HFFc6 (cell line): ENCODE measurements around the gene NTHL1. TPM values are rescaled to one million over a fixed set of nuclear protein-coding genes. Genes with fewer than 3 reads are reported as not detected.

ENCODE experiments used
- DNase-seq: peaks from one replicate; pipeline ENCODE4 v3.0.0-alpha.2; 2018
- H3K27ac Mint-ChIP-seq: 2 replicates; pipeline ENCODE4 v1.8.0; 2020; ENCODE audit warnings: mild to moderate bottlenecking, mixed read lengths
- H3K27me3 Mint-ChIP-seq: 2 replicates; pipeline ENCODE4 v1.8.0; 2021; ENCODE audit warnings: mild to moderate bottlenecking, moderate library complexity, mixed read lengths; ENCODE audit not compliant: insufficient read depth
- H3K36me3 Mint-ChIP-seq: 2 replicates; pipeline ENCODE4 v1.8.0; 2021; ENCODE audit warnings: low read depth, mixed read lengths
- H3K4me1 Mint-ChIP-seq: 2 replicates; pipeline ENCODE4 v1.8.0; 2020; ENCODE audit warnings: low read depth, mixed read lengths
- H3K4me3 Mint-ChIP-seq: 2 replicates; pipeline ENCODE4 v1.8.0; 2020; ENCODE audit warnings: mild to moderate bottlenecking, moderate library complexity, mixed read lengths
- H3K9me3 Mint-ChIP-seq: 2 replicates; pipeline ENCODE4 v1.8.0; 2020; ENCODE audit warnings: mild to moderate bottlenecking, mixed read lengths
- CTCF ChIP-seq: fragments of 200-600 bp; sonication (generic); IDR thresholded peaks from 2 replicates; pipeline ENCODE4 v1.5.0; 2021; ENCODE audit warnings: antibody characterized with exemption, mild to moderate bottlenecking
- total RNA-seq, 6 experiments: library from RNA; stranded (reverse); fragmentation: NEBNext Ultra II Directional; extraction: Animal tissue kit (Norgen Biotek cat#: 25700); gene quantifications; 2 replicates in 1 of 6; 3 replicates in 5 of 6; pipeline ENCODE4 v1.2.3, GENCODE V29; 2021

The NTHL1 gene
- total RNA-seq, 6 experiments from 2014 or later, result 23.7 to 31.5 (median 26.4) TPM

GRCh38 chr16:2032285-2033056, 15.2 kb downstream of the NTHL1 start:
- Mint-ChIP-seq H3K27me3 (peaks cover 1% of the 10 kb centered on the region), H3K4me3 (peak overlapping the region; percentile 88), H3K4me1 (peaks cover 28% of the 10 kb centered on the region), H3K9me3 (no peaks in the 10 kb centered on the region), H3K36me3 (no peaks in the 10 kb centered on the region), H3K27ac (peak overlapping the region; percentile 89)
- DNase-seq, result peak; percentile 29
- TF ChIP-seq CTCF, result no peak

- no peaks in the 10 kb centered on the region for H3K9me3 Mint-ChIP-seq
- H3K27ac Mint-ChIP-seq, result no peak overlapping the region
- no peak for TF ChIP-seq CTCF
- no peak overlapping the region for H3K4me3 Mint-ChIP-seq
- H3K4me1 Mint-ChIP-seq, result peaks cover 29% of the 10 kb centered on the region
- DNase-seq, result no peak
- peaks cover 1% of the 10 kb centered on the region for H3K27me3 Mint-ChIP-seq
- H3K36me3 Mint-ChIP-seq, result no peaks in the 10 kb centered on the region
These were observed 16.5 kb downstream of the NTHL1 start for GRCh38 chr16:2031081-2031577.

GRCh38 chr16:2030036-2030435, 17.6 kb downstream of the NTHL1 start:
- Mint-ChIP-seq H3K27ac (no peak overlapping the region), H3K27me3 (peaks cover 1% of the 10 kb centered on the region), H3K36me3 (no peaks in the 10 kb centered on the region), H3K4me3 (no peak overlapping the region), H3K4me1 (peaks cover 28% of the 10 kb centered on the region), H3K9me3 (no peaks in the 10 kb centered on the region)
- no peak for DNase-seq
- TF ChIP-seq CTCF, result no peak; the same call in 1 of the 2 replicates

- H3K27ac Mint-ChIP-seq, result no peak overlapping the region
- DNase-seq, result no peak
- H3K9me3 Mint-ChIP-seq, result no peaks in the 10 kb centered on the region
- H3K27me3 Mint-ChIP-seq, result peaks cover 1% of the 10 kb centered on the region
- peaks cover 25% of the 10 kb centered on the region for H3K4me1 Mint-ChIP-seq
- TF ChIP-seq CTCF, result no peak
- H3K36me3 Mint-ChIP-seq, result no peaks in the 10 kb centered on the region
- no peak overlapping the region for H3K4me3 Mint-ChIP-seq
These were observed 18.3 kb downstream of the NTHL1 start for GRCh38 chr16:2029350-2029749.

- no peak for TF ChIP-seq CTCF
- DNase-seq, result no peak
- Mint-ChIP-seq H3K4me3 (peak overlapping the region; percentile 93; the same call in 1 of the 2 replicates), H3K27ac (no peak overlapping the region), H3K4me1 (peaks cover 29% of the 10 kb centered on the region), H3K36me3 (no peaks in the 10 kb centered on the region), H3K27me3 (peaks cover 1% of the 10 kb centered on the region), H3K9me3 (no peaks in the 10 kb centered on the region)
These were observed 18.9 kb downstream of the NTHL1 start for GRCh38 chr16:2028620-2029220.
